ENCODE results near the gene RNLS.

- TF ChIP-seq CTCF (IDR thresholded peaks at IDR 0.05) (no peak), POLR2A (IDR thresholded peaks at IDR 0.05) (no peak), POLR2AphosphoS5 (IDR thresholded peaks at IDR 0.05; ENCODE audit: insufficient read depth in 1 of 2, low read depth in 1 of 2) (no peak)
Observed at GRCh38 chr10:88583584-88583957, 453 bp upstream of the RNLS start.

All from vagina (tissue), 2 donors.